AG04450 (cell line): ENCODE data around the gene METTL25B. TPM values are rescaled to one million over a fixed set of nuclear protein-coding genes. Genes with fewer than 3 reads are reported as not detected.
A peak's percentile ranks its signal among the peaks of the same experiment; 100 is the strongest.

Experiments used
- CTCF ChIA-PET: fragments of 300-600, 350-600 bp; formaldehyde crosslinking; extraction: SDS; loops from one replicate; lab custom pipeline; 2022; ENCODE audit warnings: antibody characterized with exemption, inconsistent platforms; lab: Charles Lee
- POLR2A ChIA-PET: fragments of 350-600 bp; formaldehyde crosslinking; extraction: SDS; loops from one replicate; lab custom pipeline; 2021; ENCODE audit warnings: antibody characterized with exemption, inconsistent platforms; lab: Yijun Ruan, JAX
- DNase-seq: peaks from one replicate; pipeline ENCODE4 v3.0.0-alpha.2; 2011; ENCODE audit warnings: low read depth, low spot score
- H3K27ac ChIP-seq: one replicate; pipeline ENCODE4 v1.5.1; 2012; ENCODE audit warnings: low read depth, low read length, control low read depth
- H3K27me3 ChIP-seq: one replicate; pipeline ENCODE4 v1.6.0; 2012; ENCODE audit warnings: low read length; ENCODE audit not compliant: control insufficient read depth, insufficient read depth
- H3K4me3 ChIP-seq: 2 replicates; pipeline ENCODE4 v1.5.1; 2011; ENCODE audit warnings: mild to moderate bottlenecking, low read depth, low read length, control low read depth
- H3K9me3 ChIP-seq: 2 replicates; pipeline ENCODE4 v1.5.1; 2012; ENCODE audit warnings: low read length; ENCODE audit not compliant: control insufficient read depth, insufficient read depth
- CTCF ChIP-seq: IDR thresholded peaks from 2 replicates; pipeline ENCODE4 v1.5.1; 2011; ENCODE audit warnings: low read depth, low read length, control low read depth, inconsistent platforms
- polyA plus RNA-seq: library from polyadenylated mRNA; depleted of rRNA; stranded (reverse); fragments of >200 nt; gene quantifications from 2 replicates; pipeline ENCODE4 v1.2.3, GENCODE V29; 2011

Gene METTL25B
- polyA plus RNA-seq, 1 experiment: 8.3 TPM

GRCh38 chr1:156740237-156740740 lies 12.0 kb downstream of the METTL25B start:
- POLR2A ChIA-PET: interaction anchor here (0.9 to 3.1 kb wide), 5 partner anchors 10 to 31 kb away, joined by 3 to 26 read pairs (median 17); partner anchors contain the start of genes HDGF, ISG20L2, METTL25B and PRCC
- peak overlapping the region; percentile 94 for H3K4me3 ChIP-seq
- no peaks in the 10 kb centered on the region for H3K27me3 ChIP-seq
- H3K27ac ChIP-seq: no peak overlapping the region
- H3K9me3 ChIP-seq: no peaks in the 10 kb centered on the region; the same call in 1 of the 2 replicates
- no peak for DNase-seq
- CTCF ChIA-PET: interaction anchor here (1.2 to 1.9 kb wide), 4 partner anchors 14 to 58 kb away, joined by 3 to 13 read pairs (median 7); no protein-coding TSS in a partner anchor
- no peak for TF ChIP-seq CTCF

- peak; percentile 98 for DNase-seq
- POLR2A ChIA-PET: interaction anchor here (0.6 to 3.1 kb wide), 7 partner anchors 10 to 38 kb away, joined by 3 to 26 read pairs (median 7); partner anchors contain the start of genes HDGF, ISG20L2, METTL25B and PRCC
- TF ChIP-seq CTCF: no peak
- Histone ChIP-seq H3K4me3 (peak within 1 kb of the TSS; percentile 94), H3K27me3 (no peaks in the 10 kb centered on the region), H3K9me3 (no peaks in the 10 kb centered on the region; the same call in 1 of the 2 replicates), H3K27ac (peak within 1 kb of the TSS; percentile 75)
- CTCF ChIA-PET: interaction anchor here (0.8 to 1.6 kb wide), 6 partner anchors 15 to 187 kb away, joined by 3 to 13 read pairs (median 4); no protein-coding TSS in a partner anchor
These were observed 12.6 kb downstream of the METTL25B start, which contains the start of gene MRPL24 for GRCh38 chr1:156740741-156741480. Gene MRPL24 (minus strand): TSS chr1:156741088. CDS start chr1:156738704, 2,384 bp downstream.

GRCh38 chr1:156741481-156741983 lies 13.3 kb downstream of the METTL25B start:
- no peak for TF ChIP-seq CTCF
- peak overlapping the region; percentile 75 for H3K27ac ChIP-seq
- ChIA-PET POLR2A (interaction anchor here (0.6 to 3.1 kb wide), 7 partner anchors 11 to 38 kb away, joined by 3 to 26 read pairs (median 7); partner anchors contain the start of genes HDGF, ISG20L2, METTL25B and PRCC), CTCF (interaction anchor here (0.8 to 1.6 kb wide), 6 partner anchors 15 to 186 kb away, joined by 3 to 13 read pairs (median 4); no protein-coding TSS in a partner anchor)
- DNase-seq: no peak
- H3K4me3 ChIP-seq: peak overlapping the region; percentile 27; the same call in 1 of the 2 replicates
- no peaks in the 10 kb centered on the region for H3K27me3 ChIP-seq
- no peaks in the 10 kb centered on the region; the same call in 1 of the 2 replicates for H3K9me3 ChIP-seq

GRCh38 chr1:156742017-156742416 lies 13.7 kb downstream of the METTL25B start:
- no peak for DNase-seq
- no peak for TF ChIP-seq CTCF
- Histone ChIP-seq H3K27ac (no peak overlapping the region), H3K27me3 (no peaks in the 10 kb centered on the region), H3K9me3 (no peaks in the 10 kb centered on the region; the same call in 1 of the 2 replicates), H3K4me3 (no peak overlapping the region)
- CTCF ChIA-PET: interaction anchor here (1.0 to 1.6 kb wide), 4 partner anchors 16 to 150 kb away, joined by 3 to 4 read pairs (median 4); no protein-coding TSS in a partner anchor
- POLR2A ChIA-PET: interaction anchor here (1.8 to 3.1 kb wide), 2 partner anchors 10 to 25 kb away, joined by 17 to 26 read pairs; partner anchors contain the start of genes HDGF and PRCC
